DLD1 (cell line): ENCODE measurements around the gene BZW2.

ENCODE experiments used
- in situ Hi-C: cut with HindIII; loops from 2 replicates; pipeline ENCODE4 v1.10.0; 2017; ENCODE audit warnings: low sequenced_read_pairs

BZW2 gene

GRCh38 chr7:16712916-16713315, 66.9 kb downstream of the BZW2 start:
- in situ Hi-C loops = no loop called here

- in situ Hi-C loops = no loop called here
These were observed 69.9 kb downstream of the BZW2 start for GRCh38 chr7:16715928-16716327.

GRCh38 chr7:16718111-16718656, 72.2 kb downstream of the BZW2 start:
- in situ Hi-C loops = no loop called here

- in situ Hi-C loops = no loop called here
These were observed 73.7 kb downstream of the BZW2 start for GRCh38 chr7:16719699-16720098.

DNA sequence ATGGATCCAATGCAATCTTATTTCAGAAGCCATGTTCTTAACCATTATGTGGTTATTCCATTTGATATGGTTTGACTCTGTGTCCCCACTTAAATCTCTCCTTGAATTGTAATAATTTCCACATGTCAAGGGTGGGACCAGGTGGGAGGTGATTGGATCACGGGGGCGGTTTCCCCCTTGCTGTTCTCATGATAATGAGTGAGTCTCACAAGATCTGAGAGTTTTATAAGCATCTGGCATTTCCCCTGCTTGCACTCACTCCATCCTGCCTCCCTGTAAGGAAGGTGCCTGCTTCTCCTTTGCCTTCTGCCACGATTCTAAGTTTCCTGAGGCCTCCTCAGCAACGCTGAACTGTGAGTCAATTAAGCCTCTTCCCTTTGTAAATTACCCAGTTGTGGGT, 75.6 kb downstream of the BZW2 start:
- in situ Hi-C loops = no loop called here

DNA sequence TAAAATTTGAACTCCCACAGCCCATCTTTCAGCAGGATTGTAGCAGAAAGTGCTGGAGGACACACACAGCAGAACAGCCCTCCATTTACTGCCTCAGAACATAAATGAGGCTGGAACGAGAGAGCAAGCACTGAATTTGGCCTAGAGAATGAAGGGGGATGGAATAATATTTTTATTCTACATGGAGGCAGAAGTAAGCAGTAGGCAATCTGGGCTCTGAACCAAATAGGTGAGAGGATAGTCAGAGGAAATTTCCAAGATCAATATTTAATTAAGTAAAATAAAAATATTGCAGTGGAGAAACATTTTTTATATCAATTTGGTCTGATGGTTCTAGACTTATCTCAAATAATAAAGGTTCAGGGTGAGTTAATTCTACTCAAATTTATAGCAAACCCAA, 78.4 kb downstream of the BZW2 start:
- in situ Hi-C loops = no loop called here

DNA sequence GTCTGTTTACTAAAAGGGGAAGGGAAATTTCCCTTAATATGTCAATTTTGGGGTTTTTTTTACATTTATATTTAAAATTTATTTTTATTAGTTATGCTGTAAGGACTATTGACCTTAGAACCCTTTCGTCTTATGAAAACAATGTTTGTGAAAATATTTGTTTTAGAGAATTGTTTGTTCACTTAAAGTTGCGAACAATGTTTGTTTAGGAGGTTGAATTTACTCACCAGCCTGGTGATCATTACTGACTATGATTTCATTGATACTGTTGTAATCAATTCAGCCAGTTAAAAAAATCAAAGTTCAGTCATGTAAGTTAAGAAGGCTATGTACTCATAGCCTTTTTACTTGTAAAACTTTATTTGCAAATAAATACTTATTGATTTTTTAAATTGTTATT, 80.2 kb downstream of the BZW2 start:
- in situ Hi-C loops = no loop called here

- in situ Hi-C loops = no loop called here
These were observed 81.8 kb downstream of the BZW2 start for GRCh38 chr7:16727736-16728135.

- in situ Hi-C loops = no loop called here
These were observed 82.8 kb downstream of the BZW2 start for GRCh38 chr7:16728811-16729210.

DNA sequence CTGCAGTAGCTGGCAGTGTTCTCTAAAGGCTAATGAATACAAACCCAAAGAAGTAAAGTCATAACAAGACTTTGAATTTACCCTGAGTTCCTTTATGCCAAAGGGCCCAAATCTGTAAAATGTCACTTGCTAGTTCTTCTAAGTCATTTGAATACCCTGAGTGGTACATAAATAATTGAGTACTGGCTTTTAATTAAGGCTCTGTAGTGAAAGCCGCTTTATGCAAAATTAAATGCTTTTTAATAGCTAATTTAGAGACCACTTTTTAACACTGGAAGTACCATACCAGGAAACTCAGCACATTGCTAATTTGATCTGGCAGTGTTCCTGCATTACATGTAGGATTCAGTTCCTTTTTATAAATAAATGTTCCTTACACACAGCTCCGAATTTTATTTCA, 83.6 kb downstream of the BZW2 start:
- in situ Hi-C loops = no loop called here

GRCh38 chr7:16730937-16731336, 85.0 kb downstream of the BZW2 start:
- in situ Hi-C loops = no loop called here

GRCh38 chr7:16732828-16733227, 86.8 kb downstream of the BZW2 start:
- in situ Hi-C loops = no loop called here

GRCh38 chr7:16734148-16734726, 88.3 kb downstream of the BZW2 start:
- in situ Hi-C loops = no loop called here

GRCh38 chr7:16735020-16735419, 89.0 kb downstream of the BZW2 start:
- in situ Hi-C loops = no loop called here

GRCh38 chr7:16738011-16738688, 92.2 kb downstream of the BZW2 start:
- in situ Hi-C loops = no loop called here

- in situ Hi-C loops = no loop called here
These were observed 94.1 kb downstream of the BZW2 start for GRCh38 chr7:16739863-16740622.

DNA sequence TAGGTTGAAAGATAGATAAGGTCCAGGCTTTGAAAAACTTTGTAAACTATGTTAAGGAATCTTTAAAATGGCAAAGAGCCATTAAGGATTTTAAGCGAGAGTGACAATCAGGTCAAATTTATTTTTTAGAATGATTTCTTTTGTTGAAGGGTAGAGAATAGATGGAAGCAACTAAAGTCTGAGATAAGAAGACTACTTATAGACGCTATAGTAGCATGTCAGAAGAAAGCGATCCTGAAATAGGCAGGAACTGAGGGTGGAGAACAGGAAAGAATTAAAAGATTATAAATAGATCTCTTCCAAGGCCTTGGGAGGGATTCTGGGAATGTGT, 94.6 kb downstream of the BZW2 start:
- in situ Hi-C loops = no loop called here

GRCh38 chr7:16740996-16741395, 95.0 kb downstream of the BZW2 start:
- in situ Hi-C loops = no loop called here

DNA sequence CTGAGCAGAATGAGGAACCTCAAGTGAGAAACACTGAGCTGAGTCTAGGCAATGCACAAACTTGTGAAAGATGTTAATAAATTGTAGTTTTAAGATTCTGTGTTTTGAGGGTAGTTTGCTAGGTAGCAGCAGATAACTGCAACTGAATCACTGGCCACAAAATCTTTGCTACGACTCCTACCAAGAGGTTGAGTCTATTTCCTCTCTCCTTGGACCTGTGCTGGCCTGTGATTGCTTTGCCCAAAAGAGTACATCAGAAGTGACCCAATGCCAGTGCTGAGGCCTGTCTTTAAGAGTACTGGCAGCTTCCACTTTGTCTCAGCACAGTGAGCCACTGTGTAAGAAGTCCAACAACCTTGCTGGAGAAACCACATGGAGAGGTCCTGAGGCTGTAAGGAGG, 95.7 kb downstream of the BZW2 start:
- in situ Hi-C loops = no loop called here

GRCh38 chr7:16742547-16742946, 96.6 kb downstream of the BZW2 start:
- in situ Hi-C loops = no loop called here

- in situ Hi-C loops = no loop called here
These were observed 97.3 kb downstream of the BZW2 start for GRCh38 chr7:16743236-16743635.
